GM12878 (cell line): Measurements from ENCODE around the gene CCDC97. TPM values are rescaled to one million over a fixed set of nuclear protein-coding genes. Genes with fewer than 3 reads are reported as not detected.

Source experiments
- CREM ChIP-seq: IDR thresholded peaks from 2 replicates; pipeline ENCODE4 v1.6.1; 2014; ENCODE audit warnings: antibody characterized with exemption, low read depth
- ELK1 ChIP-seq: IDR thresholded peaks from 2 replicates; pipeline ENCODE4 v1.6.1; 2012; ENCODE audit warnings: low read depth, low read length, improper control_type of control experiment
- FOS ChIP-seq: IDR thresholded peaks from 3 replicates; pipeline ENCODE4 v1.6.1; 2011; ENCODE audit warnings: borderline replicate concordance; ENCODE audit not compliant: insufficient read length; ENCODE audit errors: extremely low read depth
- HSF1 ChIP-seq: fragments of 150-350 bp; IDR thresholded peaks from 2 replicates; pipeline ENCODE4 v1.6.1; 2014; ENCODE audit warnings: mild to moderate bottlenecking, low read depth, low read length
- MYB ChIP-seq: fragments of 150-350 bp; IDR thresholded peaks from 2 replicates; pipeline ENCODE4 v1.6.1; 2014; ENCODE audit warnings: mild to moderate bottlenecking, low read depth, low read length, borderline replicate concordance
- PAX5 ChIP-seq: IDR thresholded peaks from 2 replicates; pipeline ENCODE4 v1.6.1; 2011; ENCODE audit warnings: low read depth, low read length, borderline replicate concordance
- PML ChIP-seq: IDR thresholded peaks from 2 replicates; pipeline ENCODE4 v1.6.1; 2012; ENCODE audit warnings: low read length, inconsistent platforms
- ZNF592 ChIP-seq: fragments of 450-650 bp; IDR thresholded peaks from 2 replicates; pipeline ENCODE4 v1.6.1; 2017; ENCODE audit warnings: mild to moderate bottlenecking, moderate library complexity
- polyA plus RNA-seq, 11 experiments: library from polyadenylated mRNA; depleted of rRNA in 4 of 11; unstranded in 6 of 11; stranded (reverse) in 5 of 11; fragments of >200 nt; fragmentation: Nextera tagmentation in 4 of 11; fragmentation: Illumina TruSeq in 1 of 11; extraction: Ambion mirVana in 4 of 11; extraction: Trizol in 1 of 11; gene quantifications; 1 replicate in 1 of 11; 2 replicates in 10 of 11; pipeline versions ENCODE4 v1.2.1 to v1.2.3, GENCODE V29; 2011 to 2016; ENCODE audit warnings: inconsistent platforms in 2 of 11, missing spikeins in 2 of 11, low read depth in 1 of 11
- total RNA-seq, 4 experiments: library from RNA; depleted of rRNA in 3 of 4; stranded (reverse); fragments of >200 nt in 3 of 4; fragmentation: Illumina TruSeq in 1 of 4; extraction: Trizol in 1 of 4; gene quantifications; 2 replicates each; pipeline versions ENCODE4 v1.2.1 to v1.2.3, GENCODE V29; 2013 to 2021

The CCDC97 gene
- total and polyA plus RNA-seq, 10 of the 15 experiments (the other 5 are each of a cell fraction or from before 2014, with no cell fraction given): 1.8 to 34.1 (median 18.8) TPM

- TF ChIP-seq HSF1 (no peak), ELK1 (no peak), PAX5 (peak; percentile 94; the same call in 1 of the 2 replicates), CREM (peak; percentile 61), PML (peak; percentile 52; the same call in 1 of the 2 replicates), FOS (no peak), MYB (no peak), ZNF592 (no peak)
- TF ChIP-seq, all 136 proteins: peak for 16
Measured at GRCh38 chr19:41325947-41326706, 16.2 kb downstream of the CCDC97 start (continued).
